Testis (tissue), 2 donors: ENCODE data around the gene PSMD2.

Experiments
- POLR2A ChIP-seq: fragments of 450-650 bp; IDR thresholded peaks from one replicate; pipeline ENCODE4 v1.6.1; 2017; ENCODE audit warnings: antibody characterized with exemption, mild to moderate bottlenecking, moderate library complexity
- TF ChIP-seq, protein P1 (sequence below), 3 experiments: fragments of 450-650 bp in 2 of 3; fragments of 200-600 bp in 1 of 3; sonication (generic) in 1 of 3; IDR thresholded peaks; one replicate each; pipeline ENCODE4 v1.5.1; 2016 to 2019; ENCODE audit warnings: antibody characterized with exemption in 3 of 3, mild to moderate bottlenecking in 2 of 3, moderate library complexity in 1 of 3

DNA sequence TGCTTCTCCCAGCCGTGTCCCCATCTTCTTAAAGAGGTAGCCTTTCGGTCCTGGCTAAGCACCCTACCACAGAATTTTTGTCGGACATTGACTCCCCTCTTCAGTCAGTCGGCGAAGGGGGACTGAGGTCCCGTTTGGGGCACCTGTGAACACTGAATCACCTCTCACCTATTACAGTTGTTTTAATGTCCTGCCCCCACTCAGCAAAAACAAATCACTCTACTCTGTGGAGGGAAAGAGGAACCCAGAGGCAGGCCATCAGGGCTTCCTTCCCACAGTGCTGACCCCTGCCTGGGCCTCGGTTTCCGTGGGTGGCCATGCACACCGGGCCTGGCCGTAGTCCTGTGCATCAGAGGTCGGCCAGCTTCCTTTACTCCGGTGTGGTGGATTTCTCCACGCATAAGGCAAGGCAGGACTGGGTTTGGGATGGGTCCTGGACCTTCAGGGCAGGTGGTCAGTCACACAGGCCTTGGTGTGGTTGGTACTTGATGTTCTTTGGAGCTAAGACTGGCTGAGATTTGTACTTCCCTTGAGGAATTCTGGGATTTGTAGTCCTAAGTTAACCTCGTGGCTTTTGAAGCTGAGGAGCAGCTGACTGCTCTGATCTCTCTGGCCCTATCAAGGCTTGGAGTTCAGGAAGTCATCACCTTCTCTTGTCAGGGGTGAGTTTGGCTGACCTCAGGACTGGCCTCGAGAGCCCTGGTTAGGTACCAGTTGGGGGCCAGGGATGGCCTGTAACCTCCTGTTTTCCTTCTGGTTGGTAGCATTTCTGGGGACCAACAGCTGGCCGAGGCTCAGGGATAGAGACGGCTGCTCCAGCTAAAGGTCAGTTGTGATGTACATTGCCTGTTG is 37.7 kb downstream of the PSMD2 start:
- TF ChIP-seq, protein P1, sequence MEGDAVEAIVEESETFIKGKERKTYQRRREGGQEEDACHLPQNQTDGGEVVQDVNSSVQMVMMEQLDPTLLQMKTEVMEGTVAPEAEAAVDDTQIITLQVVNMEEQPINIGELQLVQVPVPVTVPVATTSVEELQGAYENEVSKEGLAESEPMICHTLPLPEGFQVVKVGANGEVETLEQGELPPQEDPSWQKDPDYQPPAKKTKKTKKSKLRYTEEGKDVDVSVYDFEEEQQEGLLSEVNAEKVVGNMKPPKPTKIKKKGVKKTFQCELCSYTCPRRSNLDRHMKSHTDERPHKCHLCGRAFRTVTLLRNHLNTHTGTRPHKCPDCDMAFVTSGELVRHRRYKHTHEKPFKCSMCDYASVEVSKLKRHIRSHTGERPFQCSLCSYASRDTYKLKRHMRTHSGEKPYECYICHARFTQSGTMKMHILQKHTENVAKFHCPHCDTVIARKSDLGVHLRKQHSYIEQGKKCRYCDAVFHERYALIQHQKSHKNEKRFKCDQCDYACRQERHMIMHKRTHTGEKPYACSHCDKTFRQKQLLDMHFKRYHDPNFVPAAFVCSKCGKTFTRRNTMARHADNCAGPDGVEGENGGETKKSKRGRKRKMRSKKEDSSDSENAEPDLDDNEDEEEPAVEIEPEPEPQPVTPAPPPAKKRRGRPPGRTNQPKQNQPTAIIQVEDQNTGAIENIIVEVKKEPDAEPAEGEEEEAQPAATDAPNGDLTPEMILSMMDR (IDR thresholded peaks at IDR 0.05), result no peak
- no peak for TF ChIP-seq POLR2A
